ENCODE measurements around the gene FAM124A. TPM values are rescaled to one million over a fixed set of nuclear protein-coding genes. Genes with fewer than 3 reads are reported as not detected.
A peak's percentile ranks its signal among the peaks of the same experiment; 100 is the strongest.

The FAM124A gene
- total and polyA plus RNA-seq, 12 donors: 2.1 to 14.0 (median 7.0) TPM

DNA sequence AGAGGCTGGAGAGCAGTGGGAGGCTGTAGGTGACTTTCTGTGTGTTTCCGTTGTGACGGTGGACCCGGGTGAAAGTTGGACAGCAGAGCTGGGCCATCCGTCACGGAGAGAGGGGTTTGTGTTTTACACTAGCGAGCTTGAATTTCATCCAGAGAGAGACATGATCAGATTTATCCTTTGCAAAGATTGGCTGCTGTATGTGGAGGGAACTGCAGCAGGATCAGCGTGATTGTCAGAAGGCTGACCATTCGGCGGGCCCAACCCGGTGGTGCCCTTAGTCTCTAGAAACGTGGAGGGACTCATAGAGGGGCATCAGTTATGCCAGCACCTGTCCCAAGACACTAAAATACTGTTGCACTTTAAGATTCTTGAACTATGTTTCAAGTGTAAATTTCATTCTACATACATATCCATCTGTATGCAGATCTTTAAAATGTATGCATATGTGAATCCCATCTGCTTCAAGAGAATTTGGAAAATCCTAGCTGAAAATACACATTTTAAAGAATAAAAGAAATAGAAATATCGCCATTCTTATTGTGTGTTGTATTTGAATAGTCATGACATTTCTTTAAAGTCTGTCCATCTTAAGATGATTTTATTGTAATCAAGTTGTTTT lies 7.0 kb downstream of the FAM124A start:
- Histone ChIP-seq H3K4me3 (no peak overlapping the region), H3K36me3 (peaks cover 0 to 29% (median 0%) of the 10 kb centered on the region in 9 donors), H3K9me3 (peaks cover 0 to 3% (median 0%) of the 10 kb centered on the region in 11 donors), H3K27me3 (no peaks in the 10 kb centered on the region), H3K27ac (peak overlapping the region in 4 of 10 donors; percentile 23 to 84 (median 82)), H3K4me1 (peaks cover 0 to 38% (median 26%) of the 10 kb centered on the region in 9 donors)
- ATAC-seq: no peak
- TF ChIP-seq, protein P1, sequence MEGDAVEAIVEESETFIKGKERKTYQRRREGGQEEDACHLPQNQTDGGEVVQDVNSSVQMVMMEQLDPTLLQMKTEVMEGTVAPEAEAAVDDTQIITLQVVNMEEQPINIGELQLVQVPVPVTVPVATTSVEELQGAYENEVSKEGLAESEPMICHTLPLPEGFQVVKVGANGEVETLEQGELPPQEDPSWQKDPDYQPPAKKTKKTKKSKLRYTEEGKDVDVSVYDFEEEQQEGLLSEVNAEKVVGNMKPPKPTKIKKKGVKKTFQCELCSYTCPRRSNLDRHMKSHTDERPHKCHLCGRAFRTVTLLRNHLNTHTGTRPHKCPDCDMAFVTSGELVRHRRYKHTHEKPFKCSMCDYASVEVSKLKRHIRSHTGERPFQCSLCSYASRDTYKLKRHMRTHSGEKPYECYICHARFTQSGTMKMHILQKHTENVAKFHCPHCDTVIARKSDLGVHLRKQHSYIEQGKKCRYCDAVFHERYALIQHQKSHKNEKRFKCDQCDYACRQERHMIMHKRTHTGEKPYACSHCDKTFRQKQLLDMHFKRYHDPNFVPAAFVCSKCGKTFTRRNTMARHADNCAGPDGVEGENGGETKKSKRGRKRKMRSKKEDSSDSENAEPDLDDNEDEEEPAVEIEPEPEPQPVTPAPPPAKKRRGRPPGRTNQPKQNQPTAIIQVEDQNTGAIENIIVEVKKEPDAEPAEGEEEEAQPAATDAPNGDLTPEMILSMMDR (IDR thresholded peaks at IDR 0.05): no peak
- WGBS, 2 donors: 86 to 88% methylated on average over 12 of the region's 12 CpGs
- no peak for DNase-seq
- intact Hi-C loops (cut with DNase I): no loop called here

DNA sequence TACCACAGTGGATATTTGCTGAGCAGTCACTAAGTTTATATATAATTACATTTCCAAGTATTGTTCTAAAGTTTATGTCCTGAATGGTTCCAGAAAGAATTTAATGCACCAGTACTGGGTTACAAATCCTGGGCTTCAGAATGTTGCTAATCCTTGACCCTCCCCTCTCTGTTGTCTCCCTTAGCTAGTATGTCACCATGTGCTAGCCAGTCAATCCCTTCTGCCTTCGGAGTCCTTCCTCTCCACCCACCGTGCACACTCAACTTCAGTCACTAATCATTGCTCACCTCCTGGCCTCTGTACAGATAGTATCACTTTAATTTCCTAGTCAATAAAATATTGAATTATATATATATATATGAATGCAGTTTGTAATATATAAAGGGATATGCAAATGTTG lies 7.5 kb downstream of the FAM124A start:
- no peaks in the 10 kb centered on the region for H3K27me3 ChIP-seq
- DNase-seq: no peak
- TF ChIP-seq, protein P1 (IDR thresholded peaks at IDR 0.05): no peak
- H3K4me3 ChIP-seq: no peak overlapping the region
- H3K36me3 ChIP-seq: peaks cover 0 to 31% (median 0%) of the 10 kb centered on the region in 9 donors
- peak overlapping the region in 8 of 10 donors; percentile 67 to 84 (median 78) for H3K27ac ChIP-seq
- H3K4me1 ChIP-seq: peaks cover 0 to 33% (median 24%) of the 10 kb centered on the region in 9 donors
- peak in 4 of 8 donors; percentile 43 to 61 (median 52) for ATAC-seq
- intact Hi-C loops (cut with DNase I): no loop called here
- 18 to 32% methylated on average over 2 of the region's 2 CpGs for WGBS, 2 donors
- peaks cover 0 to 3% (median 0%) of the 10 kb centered on the region in 11 donors for H3K9me3 ChIP-seq

DNA sequence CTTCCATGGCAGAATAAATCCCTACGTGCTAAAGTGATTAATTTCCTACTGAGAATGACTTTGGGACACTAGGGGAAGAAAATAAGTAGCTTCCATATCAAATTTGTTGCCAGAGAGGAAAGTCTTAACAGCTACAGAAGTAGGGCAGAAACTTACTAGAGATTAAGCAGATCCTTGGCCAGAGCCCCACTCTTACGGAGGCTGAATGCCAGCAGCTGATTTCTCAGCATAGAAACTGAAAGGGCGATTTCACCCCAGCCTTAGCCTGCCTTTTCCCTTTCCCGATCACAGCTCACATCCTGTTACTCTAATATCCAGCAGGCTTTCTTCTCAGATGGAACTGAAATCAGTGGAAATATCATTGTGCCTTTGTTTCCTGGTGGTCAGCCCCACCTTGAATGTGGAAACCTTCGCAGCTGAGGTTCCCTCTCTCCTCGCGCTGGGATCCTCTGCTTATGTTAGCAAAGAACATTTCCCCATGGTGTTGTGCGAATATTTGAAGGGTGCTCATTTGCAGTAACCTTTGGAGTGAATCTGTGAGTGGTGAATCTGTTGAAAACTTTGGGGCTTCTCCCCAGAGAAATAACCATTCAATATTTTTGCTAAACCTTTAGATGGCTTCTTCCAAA lies 8.4 kb downstream of the FAM124A start:
- Histone ChIP-seq H3K36me3 (peaks cover 0 to 26% (median 0%) of the 10 kb centered on the region in 9 donors), H3K4me1 (peaks cover 0 to 32% (median 21%) of the 10 kb centered on the region in 9 donors), H3K27ac (peak overlapping the region in 9 of 10 donors; percentile 47 to 84 (median 78)), H3K27me3 (no peaks in the 10 kb centered on the region), H3K4me3 (peak overlapping the region in 9 of 10 donors; percentile 5 to 45 (median 30)), H3K9me3 (peaks cover 0 to 3% (median 0%) of the 10 kb centered on the region in 11 donors)
- ATAC-seq (peak; percentile 80 to 96 (median 92)), DNase-seq (peak; percentile 43 to 82)
- intact Hi-C loops (cut with DNase I): no loop called here
- TF ChIP-seq, protein P1 (IDR thresholded peaks at IDR 0.05): no peak
- 12 to 16% methylated on average over 8 of the region's 8 CpGs for WGBS, 2 donors

DNA sequence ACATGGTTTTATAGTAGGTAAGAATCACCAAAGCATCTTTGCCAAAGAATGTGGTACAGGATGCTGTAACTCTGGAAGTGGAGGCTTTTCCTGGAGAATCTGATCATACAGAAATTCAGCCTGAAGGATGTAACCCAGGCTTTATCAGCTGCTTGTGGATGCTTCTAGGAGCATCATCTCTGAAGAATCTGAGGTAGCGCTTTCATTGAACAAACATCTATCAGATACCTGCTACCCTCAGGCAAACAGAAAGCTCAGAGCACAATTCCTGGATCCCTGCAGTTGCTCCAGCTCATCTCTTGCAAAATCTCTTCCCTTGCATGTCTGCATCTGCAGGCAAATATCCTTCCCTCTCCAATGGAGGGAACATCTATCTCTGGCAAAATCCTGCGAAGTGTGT lies 9.3 kb downstream of the FAM124A start:
- Histone ChIP-seq H3K4me3 (no peak overlapping the region), H3K27ac (peak overlapping the region in 6 of 10 donors; percentile 67 to 82 (median 74)), H3K36me3 (peaks cover 0 to 17% (median 0%) of the 10 kb centered on the region in 9 donors), H3K4me1 (peaks cover 0 to 38% (median 29%) of the 10 kb centered on the region in 9 donors), H3K9me3 (peaks cover 0 to 3% (median 0%) of the 10 kb centered on the region in 11 donors), H3K27me3 (no peaks in the 10 kb centered on the region)
- intact Hi-C loops (cut with DNase I): no loop called here
- DNase-seq (no peak), ATAC-seq (no peak)
- TF ChIP-seq, protein P1 (IDR thresholded peaks at IDR 0.05): no peak
- WGBS, 2 donors: 94 to 96% methylated on average over 2 of the region's 2 CpGs

All from heart right ventricle (tissue), 16 donors.